DOHH2 (cell line): ENCODE data around the gene CRYGN.

Experiments
- H3F3A ChIP-seq: fragments of 200-600 bp; sonication (generic), shearing (Covaris generic); 2 replicates; pipeline ENCODE4 v1.6.0; 2016; ENCODE audit warnings: antibody characterized with exemption, mild to moderate bottlenecking; ENCODE audit not compliant: control insufficient read depth, insufficient read depth
- H3K27ac ChIP-seq: fragments of 200-600 bp; sonication (generic); 2 replicates; pipeline ENCODE4 v1.5.1; 2014; ENCODE audit warnings: low read depth, mild to moderate bottlenecking, low read length, moderate library complexity
- H3K27me3 ChIP-seq: fragments of 200-600 bp; sonication (generic); 2 replicates; pipeline ENCODE4 v1.6.1; 2014; ENCODE audit warnings: mild to moderate bottlenecking, low read length, mixed read lengths; ENCODE audit not compliant: control insufficient read depth
- H3K36me3 ChIP-seq: fragments of 200-600 bp; sonication (generic); 2 replicates; pipeline ENCODE4 v1.6.1; 2014; ENCODE audit warnings: mild to moderate bottlenecking, low read length, moderate library complexity, mixed read lengths; ENCODE audit not compliant: control insufficient read depth
- H3K4me1 ChIP-seq: fragments of 200-600 bp; sonication (generic); 2 replicates; pipeline ENCODE4 v1.6.1; 2014; ENCODE audit warnings: mild to moderate bottlenecking, low read length, mixed read lengths; ENCODE audit not compliant: control insufficient read depth
- H3K4me2 ChIP-seq: fragments of 200-600 bp; sonication (generic); 2 replicates; pipeline ENCODE4 v1.6.0; 2014; ENCODE audit warnings: mild to moderate bottlenecking, low read length, moderate library complexity
- H3K4me3 ChIP-seq: fragments of 200-600 bp; sonication (generic); 2 replicates; pipeline ENCODE4 v1.5.1; 2014; ENCODE audit warnings: mild to moderate bottlenecking, low read length, mixed read lengths
- H3K79me2 ChIP-seq: fragments of 200-600 bp; sonication (generic); 2 replicates; pipeline ENCODE4 v1.6.1; 2014; ENCODE audit warnings: mild to moderate bottlenecking, low read length, mixed read lengths; ENCODE audit not compliant: control insufficient read depth
- H3K9me2 ChIP-seq: fragments of 200-600 bp; sonication (generic); replicated peaks from 2 replicates; pipeline ENCODE4 v1.6.1; 2014; ENCODE audit warnings: mild to moderate bottlenecking, low read length, mixed read lengths; ENCODE audit not compliant: control insufficient read depth
- H3K9me3 ChIP-seq: fragments of 200-600 bp; sonication (generic); 2 replicates; pipeline ENCODE4 v1.6.1; 2014; ENCODE audit warnings: antibody characterized with exemption, low read length, mixed read lengths; ENCODE audit not compliant: control insufficient read depth, insufficient read depth
- H4K20me1 ChIP-seq: fragments of 200-600 bp; sonication (generic); 2 replicates; pipeline ENCODE4 v1.6.0; 2014; ENCODE audit warnings: low read depth, mild to moderate bottlenecking, antibody characterized with exemption, low read length, moderate library complexity; ENCODE audit not compliant: control insufficient read depth, insufficient read depth
- CTCF ChIP-seq: fragments of 200-600 bp; sonication (generic); IDR thresholded peaks from one replicate; pipeline ENCODE4 v1.5.1; 2014; ENCODE audit warnings: antibody characterized with exemption, mild to moderate bottlenecking, low read depth, low read length; ENCODE audit not compliant: poor library complexity, severe bottlenecking
- EZH2phosphoT487 ChIP-seq: fragments of 200-600 bp; sonication (generic); IDR thresholded peaks from 2 replicates; pipeline ENCODE4 v1.6.1; 2017; ENCODE audit warnings: borderline replicate concordance, mild to moderate bottlenecking, antibody characterized with exemption, low read length, moderate library complexity, mixed read lengths

The CRYGN gene

GRCh38 chr7:151454932-151455530, 15.1 kb upstream of the CRYGN start:
- no peak overlapping the region for H3K4me2 ChIP-seq
- TF ChIP-seq CTCF: no peak
- TF ChIP-seq EZH2phosphoT487: no peak
- H3K9me2 ChIP-seq: no peaks in the 10 kb centered on the region
- H3K27me3 ChIP-seq: peaks cover 4% of the 10 kb centered on the region; the same call in 1 of the 2 replicates
- no peaks in the 10 kb centered on the region for H3K9me3 ChIP-seq
- no peak overlapping the region for H3K27ac ChIP-seq
- no peaks in the 10 kb centered on the region for H3K79me2 ChIP-seq
- no peaks in the 10 kb centered on the region for H3F3A ChIP-seq
- no peaks in the 10 kb centered on the region for H3K36me3 ChIP-seq
- no peak overlapping the region for H3K4me3 ChIP-seq
- H3K4me1 ChIP-seq: no peaks in the 10 kb centered on the region
- H4K20me1 ChIP-seq: no peaks in the 10 kb centered on the region

GRCh38 chr7:151454305-151454704, 14.4 kb upstream of the CRYGN start:
- Histone ChIP-seq H3K36me3 (no peaks in the 10 kb centered on the region), H3K4me3 (no peak overlapping the region), H3K4me1 (no peaks in the 10 kb centered on the region), H3K9me3 (no peaks in the 10 kb centered on the region), H3K27me3 (peaks cover 9% of the 10 kb centered on the region; the same call in 1 of the 2 replicates), H3K27ac (no peak overlapping the region), H3K4me2 (no peak overlapping the region), H3K79me2 (no peaks in the 10 kb centered on the region), H3K9me2 (no peaks in the 10 kb centered on the region), H4K20me1 (no peaks in the 10 kb centered on the region), H3F3A (no peaks in the 10 kb centered on the region)
- no peak for TF ChIP-seq CTCF

- no peaks in the 10 kb centered on the region for H3K79me2 ChIP-seq
These were observed 13.4 kb upstream of the CRYGN start for GRCh38 chr7:151453326-151453791.

More at GRCh38 chr7:151453326-151453791, 13.4 kb upstream of the CRYGN start:
- Histone ChIP-seq H4K20me1 (no peaks in the 10 kb centered on the region), H3K9me3 (no peaks in the 10 kb centered on the region), H3K9me2 (no peaks in the 10 kb centered on the region), H3K4me2 (no peak overlapping the region), H3K4me1 (no peaks in the 10 kb centered on the region), H3K4me3 (no peak overlapping the region), H3K27ac (no peak overlapping the region), H3F3A (no peaks in the 10 kb centered on the region), H3K27me3 (peaks cover 9% of the 10 kb centered on the region; the same call in 1 of the 2 replicates), H3K36me3 (no peaks in the 10 kb centered on the region)
- no peak for TF ChIP-seq EZH2phosphoT487
- TF ChIP-seq CTCF: no peak
